Measurements from ENCODE around the gene ARFGEF2.

GRCh38 chr20:48959899-48960550 is 38.5 kb downstream of the ARFGEF2 start:
- TF ChIP-seq YY1 (IDR thresholded peaks at IDR 0.05; ENCODE audit: insufficient read depth, insufficient read length): no peak
- no peak for TF ChIP-seq SUZ12 (IDR thresholded peaks at IDR 0.05; ENCODE audit: extremely low read depth, insufficient read depth, insufficient read length)
